Endometrial microvascular endothelial cells (primary cell): Measurements from ENCODE around the gene TMEM117. TPM values are rescaled to one million over a fixed set of nuclear protein-coding genes. Genes with fewer than 3 reads are reported as not detected.
"Not testable (repeated sequence)": the region's sequence is repeated elsewhere in the genome, so short reads cannot be mapped to it uniquely, and the experiment has no call there.

Experiments
- in situ Hi-C: cut with HindIII; loops from 2 replicates; pipeline ENCODE4 v1.10.0; 2017; ENCODE audit warnings: low sequenced_read_pairs, low pct_unique_long_range_greater_than_20kb; ENCODE audit errors: inconsistent ontology term
- total RNA-seq: library from RNA; depleted of rRNA; stranded (reverse); fragments of >200 nt; gene quantifications from one replicate; pipeline ENCODE4 v1.2.3, GENCODE V29; 2015; ENCODE audit errors: inconsistent ontology term

Gene TMEM117
- total RNA-seq, 1 donor from 2014 or later, result 1.9 TPM

- in situ Hi-C loops, result no loop called here
Observed at GRCh38 chr12:44127966-44128710, 292.3 kb downstream of the TMEM117 start.

- in situ Hi-C loops, result no loop called here
Observed at GRCh38 chr12:44143175-44143574, 307.3 kb downstream of the TMEM117 start.

GRCh38 chr12:44148936-44149335 lies 313.1 kb downstream of the TMEM117 start:
- in situ Hi-C loops, result no loop called here

GRCh38 chr12:44154128-44154527 lies 318.2 kb downstream of the TMEM117 start:
- in situ Hi-C loops, result no loop called here

GRCh38 chr12:44155358-44155757 lies 319.5 kb downstream of the TMEM117 start:
- in situ Hi-C loops, result no loop called here

GRCh38 chr12:44157359-44157758 lies 321.5 kb downstream of the TMEM117 start:
- in situ Hi-C loops, result no loop called here

- in situ Hi-C loops, result no loop called here
Observed at GRCh38 chr12:44158746-44159145, 322.9 kb downstream of the TMEM117 start.

GRCh38 chr12:44159216-44159615 lies 323.3 kb downstream of the TMEM117 start:
- in situ Hi-C loops, result no loop called here

- in situ Hi-C loops, result no loop called here
Observed at GRCh38 chr12:44159862-44160261, 324.0 kb downstream of the TMEM117 start.

- in situ Hi-C loops, result no loop called here
Observed at GRCh38 chr12:44162961-44163360, 327.1 kb downstream of the TMEM117 start.

GRCh38 chr12:44174053-44174452 lies 338.2 kb downstream of the TMEM117 start:
- in situ Hi-C loops, result no loop called here

- in situ Hi-C loops, result no loop called here
Observed at GRCh38 chr12:44184499-44185206, 348.8 kb downstream of the TMEM117 start.

GRCh38 chr12:44193281-44193680 lies 357.4 kb downstream of the TMEM117 start:
- in situ Hi-C loops, result no loop called here

- in situ Hi-C loops, result not testable (repeated sequence)
Observed at GRCh38 chr12:44195719-44196118, 359.8 kb downstream of the TMEM117 start.

- in situ Hi-C loops, result no loop called here
Observed at GRCh38 chr12:44206045-44206444, 370.2 kb downstream of the TMEM117 start.

- in situ Hi-C loops, result no loop called here
Observed at GRCh38 chr12:44217146-44217883, 381.4 kb downstream of the TMEM117 start.

- in situ Hi-C loops, result no loop called here
Observed at GRCh38 chr12:44223736-44224135, 387.9 kb downstream of the TMEM117 start.

GRCh38 chr12:44224399-44225148 lies 388.7 kb downstream of the TMEM117 start:
- in situ Hi-C loops, result no loop called here

- in situ Hi-C loops, result no loop called here
Observed at GRCh38 chr12:44225149-44225510, 389.2 kb downstream of the TMEM117 start.
